ENCODE results near the gene SEMA3G.

SEMA3G gene

DNA sequence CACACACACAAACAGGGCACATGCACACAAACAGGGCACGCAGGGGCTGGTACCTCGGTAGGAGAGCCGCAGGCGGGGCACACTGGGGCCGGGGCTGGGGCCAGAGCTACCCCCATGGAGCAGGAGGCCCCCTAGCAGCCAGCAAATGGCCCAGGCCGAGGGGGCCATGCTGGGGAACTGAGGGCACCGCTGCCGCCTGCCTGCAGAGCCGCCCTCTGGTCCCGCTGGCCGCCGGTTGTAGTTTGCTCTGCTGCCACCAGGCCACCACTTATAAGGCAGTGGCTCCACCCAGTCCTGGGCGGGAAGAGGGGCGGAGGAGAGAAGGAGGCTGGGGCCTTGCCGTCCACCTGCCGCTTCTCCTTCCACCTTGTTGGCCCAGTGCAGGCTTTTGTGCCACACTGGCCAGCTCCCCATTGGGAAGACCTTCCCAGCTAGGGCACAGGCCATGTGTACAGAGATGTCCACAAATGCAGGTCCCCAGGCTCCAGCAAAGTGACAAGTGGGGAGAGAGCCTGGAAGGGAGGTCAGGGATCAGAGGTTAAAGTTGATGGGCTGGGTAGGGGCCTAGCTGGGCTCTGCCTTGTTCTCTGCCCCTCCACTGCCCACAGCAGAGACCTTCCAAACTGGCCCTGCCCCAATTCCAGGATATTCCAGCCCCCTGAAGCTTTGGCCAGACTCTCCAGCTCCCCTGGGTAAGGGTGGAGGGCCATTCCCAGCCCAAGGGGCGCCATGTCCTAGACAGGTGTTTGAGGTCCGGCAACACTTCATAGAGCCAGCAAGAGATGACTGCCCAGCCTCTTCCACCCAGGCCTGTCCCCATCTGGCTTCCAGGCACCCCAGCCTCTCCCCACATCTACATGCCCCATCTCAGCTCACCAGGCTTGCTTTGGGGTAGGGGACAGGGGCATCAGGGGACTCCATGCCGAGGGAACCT, at the start of gene SEMA3G:
Gene SEMA3G, minus strand, starts transcription at position 244 of the 934 bp plus-strand sequence. Its CDS starts 76 bp downstream, at position 168.
- POLR2A ChIA-PET (ENCODE audit: low non-redundant PET): no interaction called here
- no peak within 1 kb of the TSS for H3K27ac ChIP-seq
- peak; percentile 25 for DNase-seq (ENCODE audit: low spot score)
- CTCF ChIA-PET: interaction anchor here (0.8 to 1.5 kb wide), 2 partner anchors 33 to 135 kb away, joined by 3 to 8 read pairs; no protein-coding TSS in a partner anchor
- TF ChIP-seq, protein P1, sequence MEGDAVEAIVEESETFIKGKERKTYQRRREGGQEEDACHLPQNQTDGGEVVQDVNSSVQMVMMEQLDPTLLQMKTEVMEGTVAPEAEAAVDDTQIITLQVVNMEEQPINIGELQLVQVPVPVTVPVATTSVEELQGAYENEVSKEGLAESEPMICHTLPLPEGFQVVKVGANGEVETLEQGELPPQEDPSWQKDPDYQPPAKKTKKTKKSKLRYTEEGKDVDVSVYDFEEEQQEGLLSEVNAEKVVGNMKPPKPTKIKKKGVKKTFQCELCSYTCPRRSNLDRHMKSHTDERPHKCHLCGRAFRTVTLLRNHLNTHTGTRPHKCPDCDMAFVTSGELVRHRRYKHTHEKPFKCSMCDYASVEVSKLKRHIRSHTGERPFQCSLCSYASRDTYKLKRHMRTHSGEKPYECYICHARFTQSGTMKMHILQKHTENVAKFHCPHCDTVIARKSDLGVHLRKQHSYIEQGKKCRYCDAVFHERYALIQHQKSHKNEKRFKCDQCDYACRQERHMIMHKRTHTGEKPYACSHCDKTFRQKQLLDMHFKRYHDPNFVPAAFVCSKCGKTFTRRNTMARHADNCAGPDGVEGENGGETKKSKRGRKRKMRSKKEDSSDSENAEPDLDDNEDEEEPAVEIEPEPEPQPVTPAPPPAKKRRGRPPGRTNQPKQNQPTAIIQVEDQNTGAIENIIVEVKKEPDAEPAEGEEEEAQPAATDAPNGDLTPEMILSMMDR (conservative IDR thresholded peaks at IDR 0.05; ENCODE audit: low read depth): 0 out of 2 replicates have a peak, but pooled peaks have one; percentile 26

DNA sequence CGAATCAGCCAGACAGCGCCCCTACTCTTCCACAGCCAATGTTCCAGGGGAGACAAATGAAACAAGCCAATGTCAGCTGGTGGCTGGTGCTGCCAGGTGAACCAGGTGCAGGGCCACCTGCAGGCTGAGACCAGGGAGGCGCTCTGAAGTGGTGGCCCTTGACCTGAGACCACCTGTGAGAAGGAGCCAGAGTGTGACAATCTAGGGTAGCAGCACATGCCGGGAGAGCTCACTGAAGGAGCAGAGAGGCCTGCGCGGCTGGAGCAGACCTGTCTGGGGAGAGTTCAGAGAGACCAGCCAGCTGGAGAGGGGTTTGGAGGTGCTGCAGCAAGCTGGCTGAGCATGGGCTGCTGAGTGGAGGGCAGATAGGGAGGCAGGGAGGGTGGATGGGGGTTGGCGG, 49.5 kb upstream of the SEMA3G start:
- POLR2A ChIA-PET (ENCODE audit: low non-redundant PET): interaction anchor here (0.6 kb wide), 1 partner anchor 82 kb away, joined by 6 read pairs; no protein-coding TSS in a partner anchor
- CTCF ChIA-PET: no interaction called here
- TF ChIP-seq, protein P1 (conservative IDR thresholded peaks at IDR 0.05; ENCODE audit: low read depth): no peak
- no peak for DNase-seq (ENCODE audit: low spot score)
- peak overlapping the region; percentile 53 for H3K27ac ChIP-seq

- POLR2A ChIA-PET (ENCODE audit: low non-redundant PET): no interaction called here
- CTCF ChIA-PET: no interaction called here
- peak overlapping the region; percentile 53 for H3K27ac ChIP-seq
- no peak for DNase-seq (ENCODE audit: low spot score)
- TF ChIP-seq, protein P1 (conservative IDR thresholded peaks at IDR 0.05; ENCODE audit: low read depth): no peak
Measured at GRCh38 chr3:52493232-52494017, 48.5 kb upstream of the SEMA3G start.

GRCh38 chr3:52492059-52492458, 47.2 kb upstream of the SEMA3G start:
- ChIA-PET CTCF (no interaction called here), POLR2A (ENCODE audit: low non-redundant PET) (no interaction called here)
- H3K27ac ChIP-seq: peak overlapping the region; percentile 53

DNA sequence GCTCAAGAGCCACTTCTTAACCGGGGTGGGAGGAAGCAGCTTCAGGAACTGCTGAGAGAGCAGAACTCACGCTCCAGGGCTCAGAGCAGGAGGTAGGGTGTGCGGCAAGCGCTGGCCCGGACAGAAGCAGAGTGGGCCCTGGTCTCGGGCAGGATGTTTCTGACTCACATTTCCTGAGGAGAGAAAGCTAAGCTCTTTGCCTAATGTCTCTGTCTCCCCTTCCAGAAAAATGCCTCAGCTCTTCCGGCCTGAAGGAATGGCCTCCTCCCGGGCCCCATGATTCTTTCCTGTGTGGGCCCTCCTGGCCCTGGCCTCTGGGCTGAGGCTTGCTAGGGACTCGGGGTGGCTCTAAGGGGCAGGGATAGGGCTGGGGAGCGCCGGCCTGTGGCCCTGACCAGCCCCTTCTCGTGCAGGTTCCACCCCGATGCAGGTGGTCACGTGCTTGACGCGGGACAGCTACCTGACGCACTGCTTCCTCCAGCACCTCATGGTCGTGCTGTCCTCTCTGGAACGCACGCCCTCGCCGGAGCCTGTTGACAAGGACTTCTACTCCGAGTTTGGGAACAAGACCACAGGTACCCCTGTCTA, 46.1 kb upstream of the SEMA3G start:
- H3K27ac ChIP-seq: peak overlapping the region; percentile 53
- ChIA-PET CTCF (interaction anchor here (0.6 kb wide), 1 partner anchor 43 kb away, joined by 3 read pairs; no protein-coding TSS in a partner anchor), POLR2A (ENCODE audit: low non-redundant PET) (no interaction called here)
- no peak for DNase-seq (ENCODE audit: low spot score)
- TF ChIP-seq, protein P1 (conservative IDR thresholded peaks at IDR 0.05; ENCODE audit: low read depth): no peak

More at GRCh38 chr3:52492059-52492458, 47.2 kb upstream of the SEMA3G start:
- no peak for DNase-seq (ENCODE audit: low spot score)
- TF ChIP-seq, protein P1 (conservative IDR thresholded peaks at IDR 0.05; ENCODE audit: low read depth): no peak

Data from RWPE1 (cell line).